ENCODE measurements around the gene TJP1. TPM values are rescaled to one million over a fixed set of nuclear protein-coding genes. Genes with fewer than 3 reads are reported as not detected.
A peak's percentile ranks its signal among the peaks of the same experiment; 100 is the strongest.
"Not testable (repeated sequence)": the region's sequence is repeated elsewhere in the genome, so short reads cannot be mapped to it uniquely, and the experiment has no call there.

Gene TJP1
- polyA plus RNA-seq, 1 experiment = 42.5 TPM

DNA sequence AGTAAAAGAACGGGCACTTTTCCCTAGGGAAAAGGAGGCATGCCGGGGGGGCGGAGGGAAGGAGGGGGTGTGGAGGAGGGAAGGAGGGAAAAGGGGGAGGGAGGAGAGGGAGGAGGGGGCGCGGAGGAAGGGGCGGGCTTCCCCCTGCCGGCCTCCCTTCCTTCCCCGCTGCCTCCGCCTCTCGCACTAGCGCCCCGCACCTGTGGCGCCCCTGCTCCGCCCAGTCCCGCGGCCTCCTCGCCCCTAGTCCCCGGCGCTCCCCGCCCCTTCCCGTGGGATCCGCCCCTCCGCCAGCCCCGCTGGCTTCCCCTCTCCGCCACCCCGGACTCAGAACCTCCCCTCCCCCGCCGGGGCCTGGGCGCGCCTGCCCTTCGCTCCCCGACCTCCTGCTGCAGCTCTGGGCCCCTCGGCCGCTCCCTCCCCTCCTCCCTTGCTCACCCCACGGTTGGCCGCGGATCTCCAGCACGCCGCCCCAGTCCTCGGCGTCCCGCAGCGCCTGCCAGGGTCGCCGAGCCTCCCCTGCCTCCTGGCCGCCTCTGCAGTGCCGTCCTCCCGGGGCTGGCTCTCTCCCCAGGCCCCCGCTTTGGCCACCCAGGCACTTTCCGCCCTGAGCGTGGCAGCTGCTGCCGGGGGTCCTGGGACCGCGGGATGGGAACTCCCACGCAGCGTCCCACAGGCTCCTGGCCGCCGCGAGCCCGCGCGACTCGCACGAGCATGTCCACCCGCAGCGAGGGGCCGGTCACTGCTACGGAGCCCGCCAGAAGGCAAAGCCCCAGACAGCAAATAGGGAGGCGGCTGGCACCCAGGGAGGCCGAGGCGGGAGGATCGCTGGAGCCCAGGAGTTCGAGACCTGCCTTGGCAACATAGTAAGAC lies 147.4 kb downstream of the TJP1 start:
- no peak for DNase-seq (ENCODE audit: low read depth)
- Histone ChIP-seq H3K36me3 (ENCODE audit: control insufficient read depth, insufficient read depth, low read length) (no peaks in the 10 kb centered on the region), H3K27me3 (ENCODE audit: control insufficient read depth, insufficient read depth, low read length) (no peaks in the 10 kb centered on the region), H3K4me3 (ENCODE audit: low read depth, low read length) (peak overlapping the region; percentile 73)
- ChIA-PET CTCF (no interaction called here), POLR2A (no interaction called here)
- TF ChIP-seq, protein P1, sequence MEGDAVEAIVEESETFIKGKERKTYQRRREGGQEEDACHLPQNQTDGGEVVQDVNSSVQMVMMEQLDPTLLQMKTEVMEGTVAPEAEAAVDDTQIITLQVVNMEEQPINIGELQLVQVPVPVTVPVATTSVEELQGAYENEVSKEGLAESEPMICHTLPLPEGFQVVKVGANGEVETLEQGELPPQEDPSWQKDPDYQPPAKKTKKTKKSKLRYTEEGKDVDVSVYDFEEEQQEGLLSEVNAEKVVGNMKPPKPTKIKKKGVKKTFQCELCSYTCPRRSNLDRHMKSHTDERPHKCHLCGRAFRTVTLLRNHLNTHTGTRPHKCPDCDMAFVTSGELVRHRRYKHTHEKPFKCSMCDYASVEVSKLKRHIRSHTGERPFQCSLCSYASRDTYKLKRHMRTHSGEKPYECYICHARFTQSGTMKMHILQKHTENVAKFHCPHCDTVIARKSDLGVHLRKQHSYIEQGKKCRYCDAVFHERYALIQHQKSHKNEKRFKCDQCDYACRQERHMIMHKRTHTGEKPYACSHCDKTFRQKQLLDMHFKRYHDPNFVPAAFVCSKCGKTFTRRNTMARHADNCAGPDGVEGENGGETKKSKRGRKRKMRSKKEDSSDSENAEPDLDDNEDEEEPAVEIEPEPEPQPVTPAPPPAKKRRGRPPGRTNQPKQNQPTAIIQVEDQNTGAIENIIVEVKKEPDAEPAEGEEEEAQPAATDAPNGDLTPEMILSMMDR (IDR thresholded peaks at IDR 0.05; ENCODE audit: insufficient read depth, low read depth, low read length) = no peak

DNA sequence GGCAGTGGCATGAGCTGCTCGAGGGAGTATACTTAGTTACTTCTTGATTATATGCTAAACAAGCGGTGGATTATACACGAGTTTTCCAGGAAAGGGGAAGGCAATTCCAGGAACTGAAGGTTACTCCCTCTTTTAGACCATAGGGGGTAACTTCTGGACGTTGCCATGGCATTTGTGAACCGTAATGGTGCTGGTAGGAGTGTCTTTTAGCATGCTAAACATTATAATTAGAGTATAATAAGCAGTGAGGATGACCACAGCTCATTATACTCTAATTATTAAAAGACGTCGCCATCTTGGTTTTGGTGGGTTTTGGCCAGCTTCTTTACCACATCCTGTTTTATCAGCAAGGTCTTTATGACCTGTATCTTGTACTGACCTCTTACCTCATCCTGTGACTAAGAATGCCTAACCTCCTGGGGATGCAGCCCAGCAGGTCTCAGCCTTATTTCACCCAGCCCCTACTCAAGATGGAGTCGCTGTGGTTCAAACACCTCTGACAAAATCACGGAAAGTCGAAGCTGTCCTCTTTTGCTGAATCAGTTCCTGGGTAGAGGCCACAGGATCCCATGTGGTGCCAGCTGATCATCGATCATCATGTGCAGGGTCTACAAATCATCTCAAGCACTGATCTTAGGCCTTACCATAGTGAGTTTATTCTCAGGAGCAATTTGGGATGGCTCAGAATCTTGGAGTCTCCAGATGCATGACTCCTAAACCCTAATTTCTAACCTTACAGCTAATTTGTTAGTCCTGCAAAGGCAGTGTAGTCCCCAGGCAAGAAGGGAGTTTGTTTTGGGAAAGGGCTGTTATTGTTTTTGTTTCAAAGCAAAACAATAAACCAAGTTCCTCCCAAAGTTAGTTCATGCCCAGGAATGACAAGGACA lies 149.1 kb downstream of the TJP1 start:
- Histone ChIP-seq H3K36me3 (ENCODE audit: control insufficient read depth, insufficient read depth, low read length) (no peaks in the 10 kb centered on the region), H3K4me3 (ENCODE audit: low read depth, low read length) (no peak overlapping the region), H3K27me3 (ENCODE audit: control insufficient read depth, insufficient read depth, low read length) (no peaks in the 10 kb centered on the region)
- ChIA-PET POLR2A (no interaction called here), CTCF (interaction anchor here (1.6 kb wide), 1 partner anchor 12 kb away, joined by 3 read pairs; no protein-coding TSS in a partner anchor)
- TF ChIP-seq, protein P1 (IDR thresholded peaks at IDR 0.05; ENCODE audit: insufficient read depth, low read depth, low read length) = no peak
- no peak for DNase-seq (ENCODE audit: low read depth)

DNA sequence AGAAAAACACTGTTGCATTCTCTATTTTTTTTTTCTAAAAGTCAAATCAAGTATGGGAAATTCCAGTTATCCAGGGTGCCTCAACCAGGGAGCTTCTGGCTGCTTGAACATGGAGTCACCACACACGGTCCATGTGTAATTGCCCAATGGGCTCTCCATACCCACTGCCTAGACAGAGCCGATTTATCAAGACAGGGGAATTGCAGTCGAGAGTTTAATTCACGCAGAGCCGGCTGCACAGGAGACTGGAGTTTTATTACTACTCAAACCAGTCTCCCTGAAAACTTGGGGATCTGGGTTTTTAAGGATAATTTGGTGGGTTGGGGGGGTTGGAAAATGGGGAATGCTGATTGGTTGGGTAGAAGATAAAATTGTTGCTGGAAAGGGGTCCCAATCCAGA lies 149.8 kb downstream of the TJP1 start:
- no peak overlapping the region for H3K4me3 ChIP-seq (ENCODE audit: low read depth, low read length)
- TF ChIP-seq, protein P1 (IDR thresholded peaks at IDR 0.05; ENCODE audit: insufficient read depth, low read depth, low read length) = no peak
- ChIA-PET POLR2A (no interaction called here), CTCF (interaction anchor here (1.6 kb wide), 1 partner anchor 13 kb away, joined by 3 read pairs; no protein-coding TSS in a partner anchor)
- H3K36me3 ChIP-seq (ENCODE audit: control insufficient read depth, insufficient read depth, low read length) = no peaks in the 10 kb centered on the region
- no peak for DNase-seq (ENCODE audit: low read depth)
- no peaks in the 10 kb centered on the region for H3K27me3 ChIP-seq (ENCODE audit: control insufficient read depth, insufficient read depth, low read length)

DNA sequence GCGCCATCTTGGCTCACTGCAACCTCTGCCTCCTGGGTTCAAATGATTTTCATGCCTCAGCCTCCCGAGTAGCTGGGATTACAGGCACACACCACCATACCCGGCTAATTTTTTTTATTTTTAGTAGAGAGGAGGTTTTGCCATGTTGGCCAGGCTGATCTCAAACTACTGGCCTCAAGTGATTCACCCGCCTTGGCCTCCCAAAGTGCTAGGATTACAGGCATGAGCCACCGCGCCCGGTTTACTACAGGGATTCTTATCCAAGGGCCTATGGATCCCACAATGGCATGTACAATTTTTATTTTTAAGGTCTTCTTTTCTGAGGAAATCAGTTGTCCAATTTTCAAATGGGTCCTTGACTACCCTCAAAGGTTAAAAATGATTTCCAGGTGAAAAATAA lies 150.2 kb downstream of the TJP1 start:
- H3K4me3 ChIP-seq (ENCODE audit: low read depth, low read length); H3K36me3 ChIP-seq (ENCODE audit: control insufficient read depth, insufficient read depth, low read length); DNase-seq (ENCODE audit: low read depth); H3K27me3 ChIP-seq (ENCODE audit: control insufficient read depth, insufficient read depth, low read length); POLR2A ChIA-PET: not testable (repeated sequence)
- CTCF ChIA-PET = interaction anchor here (1.6 kb wide), 1 partner anchor 13 kb away, joined by 3 read pairs; no protein-coding TSS in a partner anchor

DNA sequence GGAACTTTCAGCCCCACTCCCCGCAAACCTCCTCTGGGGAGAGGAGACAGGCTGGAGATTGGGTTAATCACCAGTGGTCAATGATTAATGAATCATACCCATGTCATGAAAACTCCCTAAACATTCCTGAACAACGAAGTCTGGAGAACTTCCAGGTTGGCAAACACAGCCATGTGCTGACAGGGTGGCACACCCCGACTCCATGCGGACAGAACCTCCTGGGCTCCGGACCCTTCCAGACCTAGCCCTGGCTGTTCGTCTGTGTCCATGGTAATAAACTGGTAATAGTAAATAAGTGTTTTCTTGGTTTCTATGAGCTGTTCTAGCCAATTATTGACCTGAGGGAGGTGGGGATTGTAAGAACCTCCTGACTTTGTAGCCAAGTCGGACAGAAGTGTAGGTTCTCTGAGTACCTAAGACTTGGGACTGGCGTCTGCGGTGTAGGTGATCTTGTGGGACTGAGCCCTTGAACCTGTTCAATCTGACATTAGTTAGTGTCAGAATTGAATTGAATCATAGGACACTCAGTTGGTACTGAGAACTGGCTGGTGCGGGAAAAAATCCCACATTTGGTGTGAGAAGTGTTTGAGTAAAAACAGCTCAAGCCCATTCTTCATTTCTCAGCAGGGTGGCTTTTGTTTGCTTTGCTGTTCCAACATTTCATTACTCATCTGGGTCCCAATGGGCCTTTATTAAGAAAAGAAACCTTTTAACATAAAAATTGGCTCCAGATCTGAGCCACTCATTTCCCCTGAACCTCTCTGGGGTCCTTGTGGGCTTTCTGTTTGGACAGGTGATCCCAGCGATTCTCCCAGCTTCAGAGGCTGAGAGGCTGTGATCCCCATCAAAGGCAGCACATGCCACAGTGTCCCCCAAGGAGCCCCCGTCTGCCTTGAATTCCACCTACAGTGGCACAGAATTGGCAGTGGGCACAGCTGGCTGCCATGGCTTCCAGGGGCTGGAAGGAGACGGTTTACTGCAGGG lies 151.0 kb downstream of the TJP1 start:
- ChIA-PET POLR2A (no interaction called here), CTCF (interaction anchor here (0.6 to 1.3 kb wide), 3 partner anchors 8 to 532 kb away, joined by 3 to 4 read pairs (median 3); no protein-coding TSS in a partner anchor)
- TF ChIP-seq, protein P1 (IDR thresholded peaks at IDR 0.05; ENCODE audit: insufficient read depth, low read depth, low read length) = no peak
- DNase-seq (ENCODE audit: low read depth) = no peak
- H3K36me3 ChIP-seq (ENCODE audit: control insufficient read depth, insufficient read depth, low read length) = no peaks in the 10 kb centered on the region
- H3K4me3 ChIP-seq (ENCODE audit: low read depth, low read length) = no peak overlapping the region
- H3K27me3 ChIP-seq (ENCODE audit: control insufficient read depth, insufficient read depth, low read length) = no peaks in the 10 kb centered on the region
